ENCODE data around the gene TMEM91. TPM values are rescaled to one million over a fixed set of nuclear protein-coding genes. Genes with fewer than 3 reads are reported as not detected.

TMEM91 gene
- total and polyA plus RNA-seq, 7 donors = 0.46 to 47.1 (median 13.6) TPM

DNA sequence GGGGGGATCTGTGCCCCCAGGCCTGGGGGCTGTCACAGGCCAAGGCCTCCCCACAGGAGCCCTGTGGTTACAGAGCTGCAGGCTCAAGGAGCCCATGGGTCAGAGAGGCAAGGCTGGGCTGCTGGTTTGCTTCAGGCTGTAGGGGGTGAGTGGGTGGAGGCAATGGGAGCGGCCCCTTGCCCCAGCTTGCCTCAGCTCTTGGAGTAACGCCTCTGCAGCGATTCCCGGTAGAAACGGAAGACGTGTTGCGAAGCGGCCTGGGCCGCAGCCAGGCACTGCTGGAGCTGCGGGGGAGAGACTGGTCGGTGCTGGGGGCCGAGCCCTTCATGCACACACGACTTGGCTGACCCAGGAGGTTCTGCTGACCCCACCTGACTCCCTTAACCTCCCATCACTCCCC lies 10.1 kb downstream of the TMEM91 start:
- Histone ChIP-seq H3K36me3 (peaks cover 2 to 35% (median 8%) of the 10 kb centered on the region in 4 donors), H3K9me3 (no peaks in the 10 kb centered on the region), H3K4me1 (no peaks in the 10 kb centered on the region), H3K27ac (no peak overlapping the region), H3K4me3 (no peak overlapping the region), H3K27me3 (no peaks in the 10 kb centered on the region)
- TF ChIP-seq CTCF (IDR thresholded peaks at IDR 0.05) (no peak), EP300 (IDR thresholded peaks at IDR 0.05) (no peak), POLR2AphosphoS5 (IDR thresholded peaks at IDR 0.05) (no peak), POLR2A (IDR thresholded peaks at IDR 0.05) (no peak)
- no peak for DNase-seq
- WGBS, 2 donors = 95% methylated on average over 13 of the region's 13 CpGs
- intact Hi-C loops (cut with DNase I) = no loop called here

GRCh38 chr19:41391618-41392017 lies 15.3 kb downstream of the TMEM91 start:
- intact Hi-C loops (cut with DNase I) = no loop called here
- TF ChIP-seq POLR2A (IDR thresholded peaks at IDR 0.05) = no peak
- no peak for TF ChIP-seq CTCF (IDR thresholded peaks at IDR 0.05)
- no peak for TF ChIP-seq POLR2AphosphoS5 (IDR thresholded peaks at IDR 0.05)
- Histone ChIP-seq H3K36me3 (peaks cover 11 to 40% (median 12%) of the 10 kb centered on the region in 4 donors), H3K4me1 (peaks cover 0 to 10% (median 6%) of the 10 kb centered on the region in 4 donors), H3K4me3 (no peak overlapping the region), H3K9me3 (no peaks in the 10 kb centered on the region), H3K27me3 (no peaks in the 10 kb centered on the region), H3K27ac (no peak overlapping the region)
- WGBS, 2 donors = 87 to 89% methylated on average over 11 of the region's 11 CpGs
- DNase-seq = no peak

- intact Hi-C loops (cut with DNase I) = no loop called here
- Histone ChIP-seq H3K4me1 (peaks cover 0 to 15% (median 11%) of the 10 kb centered on the region in 4 donors), H3K27me3 (no peaks in the 10 kb centered on the region), H3K36me3 (peaks cover 11 to 40% (median 12%) of the 10 kb centered on the region in 4 donors), H3K9me3 (no peaks in the 10 kb centered on the region), H3K27ac (no peak overlapping the region), H3K4me3 (no peak overlapping the region)
- 86 to 90% methylated on average over 12 of the region's 12 CpGs for WGBS, 2 donors
- no peak for DNase-seq
- TF ChIP-seq POLR2A (IDR thresholded peaks at IDR 0.05) = no peak
- TF ChIP-seq POLR2AphosphoS5 (IDR thresholded peaks at IDR 0.05) = no peak
- no peak for TF ChIP-seq CTCF (IDR thresholded peaks at IDR 0.05)
- TF ChIP-seq EP300 (IDR thresholded peaks at IDR 0.05) = no peak
These were observed 16.4 kb downstream of the TMEM91 start for GRCh38 chr19:41392775-41393174.

DNA sequence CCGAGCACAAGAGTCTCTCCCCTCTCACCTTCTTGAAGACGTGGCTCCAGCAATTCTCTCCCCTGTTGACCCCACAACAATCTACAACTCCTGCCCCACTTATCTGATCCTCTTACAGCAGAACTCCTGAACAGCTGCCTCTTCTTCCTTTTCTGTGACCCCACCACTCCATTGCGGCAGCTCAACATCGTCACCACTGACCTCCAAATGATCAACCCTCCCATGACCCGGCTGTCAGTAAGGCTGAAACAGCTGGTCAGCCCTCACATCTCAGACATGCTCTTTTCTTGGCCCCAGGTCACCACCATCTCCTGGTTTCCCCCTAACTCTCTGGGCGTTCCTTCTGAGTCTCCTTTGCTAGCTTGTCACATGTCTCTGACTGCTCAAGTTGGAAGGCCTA lies 19.0 kb downstream of the TMEM91 start:
- Histone ChIP-seq H3K36me3 (peaks cover 11 to 16% (median 11%) of the 10 kb centered on the region in 4 donors), H3K27ac (no peak overlapping the region), H3K4me1 (peaks cover 0 to 31% (median 26%) of the 10 kb centered on the region in 4 donors), H3K4me3 (no peak overlapping the region), H3K27me3 (no peaks in the 10 kb centered on the region), H3K9me3 (no peaks in the 10 kb centered on the region)
- TF ChIP-seq CTCF (IDR thresholded peaks at IDR 0.05) (no peak), EP300 (IDR thresholded peaks at IDR 0.05) (no peak), POLR2A (IDR thresholded peaks at IDR 0.05) (no peak), POLR2AphosphoS5 (IDR thresholded peaks at IDR 0.05) (no peak)
- no peak for DNase-seq
- whole genome bisulfite sequencing, 2 donors = 69 to 79% methylated on average over 6 of the region's 6 CpGs
- intact Hi-C loops (cut with DNase I) = no loop called here

Measured in sigmoid colon (tissue), 7 donors.